T47D (cell line): Measurements from ENCODE around the gene SLC23A1.
"Not testable (repeated sequence)": the region's sequence is repeated elsewhere in the genome, so short reads cannot be mapped to it uniquely, and the experiment has no call there.

ENCODE experiments used
- DNase-seq, 2 experiments: peaks; one replicate each; pipeline versions ENCODE4 v3.0.0 to v3.0.0-alpha.2; 2011 to 2012; ENCODE audit warnings: low read depth in 1 of 2, low spot score in 1 of 2
- JUND ChIP-seq: IDR thresholded peaks from 2 replicates; pipeline ENCODE4 v1.6.1; 2012; ENCODE audit warnings: low read depth
- in situ Hi-C: cut with HindIII; loops from 2 replicates; pipeline ENCODE4 v1.10.0; 2016; ENCODE audit warnings: low sequenced_read_pairs, low pct_unique_long_range_greater_than_20kb

SLC23A1 gene

DNA sequence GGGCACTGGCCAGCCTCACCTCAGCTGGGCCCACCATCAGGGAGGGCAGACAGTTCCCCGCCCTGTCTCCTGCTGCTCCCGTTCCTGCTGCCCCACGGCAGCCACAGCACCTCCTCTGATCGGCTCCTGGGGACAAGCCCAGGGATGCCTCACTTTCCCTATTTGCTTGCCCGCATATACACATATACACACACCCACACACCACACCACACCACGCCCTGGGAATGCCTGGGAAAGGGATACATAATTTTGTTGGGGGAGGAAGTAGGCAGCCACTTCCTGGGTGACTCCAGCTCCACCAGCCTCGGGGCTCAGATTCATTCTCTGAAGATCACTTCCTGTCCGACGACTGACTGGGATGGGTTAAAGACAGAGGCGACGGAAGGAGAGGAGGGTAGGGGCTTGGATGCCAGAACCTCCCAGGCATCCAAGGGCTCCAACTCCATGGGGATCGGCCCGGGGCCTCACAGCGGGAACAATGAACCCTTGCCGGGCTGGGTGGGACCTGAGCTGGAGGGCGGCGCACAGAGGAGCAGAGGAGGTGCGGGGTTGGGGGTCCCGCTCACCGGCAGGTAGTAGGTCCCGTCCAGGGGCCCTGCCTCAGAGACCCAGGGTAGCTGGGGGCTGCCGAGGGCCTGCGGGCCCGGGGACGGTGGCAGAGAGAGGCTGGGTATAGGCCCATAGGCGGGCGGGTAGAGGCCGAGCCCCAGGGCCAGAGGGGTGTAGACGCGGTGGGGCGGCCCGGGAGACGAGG, 8.7 kb upstream of the SLC23A1 start:
- no peak for TF ChIP-seq JUND
- DNase-seq = peak in 1 of 2 experiments; percentile 65
- in situ Hi-C loops = no loop called here

DNA sequence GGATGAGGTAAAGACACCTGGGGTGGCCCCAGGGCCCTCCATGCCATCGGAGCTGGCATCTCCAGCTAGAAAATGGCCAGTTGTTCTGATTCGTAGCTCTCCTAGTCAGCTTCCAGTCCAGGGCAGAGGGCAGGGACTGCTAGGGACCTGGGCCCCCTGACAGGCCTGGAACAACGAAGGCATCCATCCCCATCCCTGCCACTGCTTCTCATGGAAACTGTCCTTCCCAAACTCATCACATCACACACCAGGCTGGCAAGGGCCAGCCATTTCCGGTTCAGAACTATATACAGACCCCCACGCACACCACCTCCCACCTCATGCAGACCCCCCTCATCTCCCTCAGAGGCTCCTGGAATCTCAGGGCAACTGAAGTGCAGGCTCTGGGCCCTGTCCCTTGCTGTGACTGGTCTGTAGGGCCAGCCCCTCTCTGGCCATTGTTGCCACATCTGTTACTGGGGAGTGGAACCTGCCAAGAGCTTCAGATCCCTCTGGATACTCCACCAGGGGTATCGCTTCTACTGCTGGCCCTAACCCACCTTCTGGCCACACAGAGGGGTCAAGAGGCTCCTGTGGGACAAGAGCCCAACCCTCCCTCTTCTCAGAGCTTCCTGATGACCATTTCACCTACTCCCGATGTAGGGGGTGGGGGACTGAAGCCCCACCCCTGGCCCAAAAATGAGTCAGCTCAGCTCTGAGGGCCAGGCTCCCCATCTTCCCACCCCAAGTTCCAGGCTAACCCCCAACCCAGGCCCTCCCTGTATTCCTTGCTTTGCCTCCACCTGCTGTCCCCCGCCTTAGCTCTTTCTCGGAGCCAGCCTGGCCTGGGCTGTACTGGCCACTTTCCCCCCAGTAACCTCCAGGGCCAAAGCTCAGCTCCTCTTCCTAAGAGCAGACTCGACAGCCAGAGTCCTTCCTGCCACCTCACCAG, 7.8 kb upstream of the SLC23A1 start:
- in situ Hi-C loops = no loop called here
- TF ChIP-seq JUND = no peak
- no peak for DNase-seq

DNA sequence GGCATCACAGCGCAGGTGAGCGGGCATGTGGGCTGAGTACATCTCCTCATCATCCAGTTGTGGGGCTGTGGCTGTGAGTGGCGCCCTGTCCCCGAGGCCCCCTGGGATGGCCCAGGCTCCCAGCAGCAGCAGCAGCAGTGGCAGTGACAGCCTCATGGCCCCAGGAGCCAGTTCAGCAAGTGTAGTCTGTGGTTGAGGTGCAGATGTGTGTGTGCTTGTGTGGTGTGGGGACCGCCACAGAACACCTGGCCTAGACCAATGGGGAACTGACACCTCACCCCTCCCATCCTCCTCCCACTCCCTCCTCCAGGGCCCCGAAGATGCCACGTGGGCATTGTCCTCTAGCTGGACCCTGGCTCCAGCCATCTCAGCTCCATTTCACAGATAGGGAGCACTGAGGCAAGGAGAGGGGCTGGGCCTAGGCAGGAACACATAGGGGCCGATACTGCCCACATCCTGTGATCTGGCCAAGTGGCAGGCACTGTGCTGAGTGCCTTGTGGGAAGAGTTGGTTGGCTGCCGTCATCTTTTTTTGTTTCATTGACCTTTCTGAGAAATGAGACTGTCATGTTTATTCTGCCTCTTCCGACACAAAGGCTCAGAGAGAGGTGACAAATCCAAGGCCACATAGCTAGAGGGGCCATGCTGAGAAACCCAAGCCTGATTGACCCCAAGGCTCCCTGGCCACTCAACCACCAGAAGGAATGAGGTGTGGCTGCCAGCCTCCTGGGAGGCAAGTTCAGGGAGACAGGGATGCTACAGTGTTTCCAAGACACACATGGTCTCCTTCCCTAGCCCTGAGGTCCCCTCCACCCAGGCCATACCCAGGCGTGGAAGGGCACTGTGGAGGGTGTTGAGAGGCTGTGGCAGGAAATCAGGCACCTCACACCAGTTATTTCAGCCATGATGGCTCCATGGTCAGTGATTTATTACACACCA, 6.9 kb upstream of the SLC23A1 start, which contains the start of gene MZB1:
TSS of gene MZB1 (minus strand) at position 213 of the 938 bp plus-strand sequence. CDS start at position 156, 57 bp downstream.
- in situ Hi-C loops = no loop called here
- no peak for TF ChIP-seq JUND
- no peak for DNase-seq

DNA sequence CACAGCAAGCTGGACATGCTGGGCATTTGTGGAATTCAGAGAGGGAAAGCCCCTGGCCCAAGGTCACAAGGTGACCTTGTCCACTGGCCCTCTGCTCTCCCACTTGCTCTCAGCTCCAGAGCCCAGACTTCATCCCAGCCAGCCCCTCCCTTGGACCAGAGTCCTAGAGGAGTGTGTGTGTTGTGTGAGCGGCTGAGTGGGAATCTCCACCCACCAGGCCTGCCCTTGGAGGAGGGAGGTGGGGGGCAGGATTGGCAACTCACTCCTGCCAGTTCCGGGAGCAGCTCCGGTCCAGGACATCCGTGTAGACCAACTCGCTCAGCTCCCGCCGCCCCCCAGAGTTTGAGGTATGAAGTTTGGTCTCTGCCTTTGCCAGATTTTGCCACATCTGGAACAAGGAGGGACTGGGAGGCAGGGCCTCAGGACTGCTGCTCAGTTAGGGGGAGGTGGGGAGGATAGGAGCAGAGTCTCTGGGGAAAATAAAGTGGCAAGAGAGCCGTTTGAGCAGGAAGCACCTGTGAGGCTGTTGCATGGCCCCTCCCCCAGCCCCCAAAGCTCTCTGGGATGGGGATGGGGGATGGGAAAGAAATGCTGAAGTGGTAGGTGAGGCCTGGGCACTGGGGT, 5.2 kb upstream of the SLC23A1 start:
- in situ Hi-C loops = no loop called here
- no peak; the same call in 1 of the 2 replicates for TF ChIP-seq JUND
- peak; percentile 96 to 97 for DNase-seq

DNA sequence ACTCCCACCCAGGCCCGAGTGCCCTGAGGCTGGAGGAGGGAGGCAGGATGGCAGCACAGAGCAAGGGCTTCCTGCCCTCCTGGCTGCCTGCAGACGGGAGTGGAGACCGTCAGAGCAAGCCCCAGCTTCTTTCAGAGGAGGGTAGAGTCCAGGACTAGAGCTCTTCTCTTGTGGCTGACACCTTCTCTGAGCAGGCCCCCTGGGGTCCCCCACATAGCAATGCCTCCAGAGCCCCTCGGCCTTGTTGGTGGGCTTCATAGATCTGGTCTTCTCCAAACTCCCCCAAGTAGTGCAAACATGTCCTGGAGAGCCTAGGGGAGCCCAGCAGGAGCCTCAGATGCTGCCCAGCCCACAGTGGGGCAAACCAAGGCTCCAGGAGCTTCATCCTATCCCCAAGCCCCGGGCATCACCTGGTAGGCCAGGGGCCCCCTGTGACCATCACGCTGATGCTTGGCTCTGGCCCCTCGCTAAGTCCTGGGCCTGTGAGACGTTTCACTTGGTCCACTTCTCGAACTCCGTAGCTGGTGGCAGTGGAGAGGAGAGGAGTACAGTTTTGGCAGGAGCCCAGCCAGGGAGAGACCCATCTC, 4.6 kb upstream of the SLC23A1 start:
- DNase-seq = no peak
- in situ Hi-C loops = no loop called here
- TF ChIP-seq JUND = no peak

DNA sequence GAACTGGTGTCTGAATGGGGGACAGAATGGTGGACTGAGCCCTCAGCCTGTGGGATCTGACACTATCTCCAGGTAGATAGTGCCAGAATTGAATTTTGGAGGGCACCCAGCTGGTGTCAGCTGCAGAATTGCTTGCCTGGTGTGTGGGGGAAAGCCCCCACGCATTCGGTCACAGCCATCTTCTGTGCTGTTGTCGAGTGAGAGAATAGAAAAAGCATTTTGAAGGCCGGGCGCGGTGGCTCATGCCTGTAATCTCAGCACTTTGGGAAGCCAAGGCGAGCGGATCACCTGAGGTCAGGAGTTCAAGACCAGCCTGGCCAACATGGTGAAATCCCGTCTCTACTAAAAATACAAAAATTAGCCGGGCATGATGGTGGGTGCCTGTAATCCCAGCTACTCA, 3.9 kb upstream of the SLC23A1 start:
- DNase-seq, in situ Hi-C loops: not testable (repeated sequence)

DNA sequence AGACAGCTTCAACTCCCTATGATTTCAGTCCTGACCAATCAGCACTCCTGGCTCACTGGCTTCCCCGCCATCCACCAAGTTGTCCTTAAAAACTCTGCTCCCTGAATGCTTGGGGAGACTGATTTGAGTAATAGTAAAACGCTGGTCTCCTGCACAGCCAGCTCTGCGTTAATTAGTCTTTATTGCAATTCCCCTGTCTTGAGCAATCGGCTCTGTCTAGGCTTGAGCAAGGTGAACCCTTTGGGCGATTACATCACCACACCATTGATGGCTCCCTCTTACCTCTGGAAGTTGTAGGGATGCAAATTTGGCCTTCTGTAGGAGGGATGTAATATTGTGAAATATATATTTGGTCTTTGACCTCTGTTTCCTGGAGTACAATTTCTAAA, 2.9 kb upstream of the SLC23A1 start:
- TF ChIP-seq JUND = no peak
- in situ Hi-C loops = no loop called here
- DNase-seq = no peak

DNA sequence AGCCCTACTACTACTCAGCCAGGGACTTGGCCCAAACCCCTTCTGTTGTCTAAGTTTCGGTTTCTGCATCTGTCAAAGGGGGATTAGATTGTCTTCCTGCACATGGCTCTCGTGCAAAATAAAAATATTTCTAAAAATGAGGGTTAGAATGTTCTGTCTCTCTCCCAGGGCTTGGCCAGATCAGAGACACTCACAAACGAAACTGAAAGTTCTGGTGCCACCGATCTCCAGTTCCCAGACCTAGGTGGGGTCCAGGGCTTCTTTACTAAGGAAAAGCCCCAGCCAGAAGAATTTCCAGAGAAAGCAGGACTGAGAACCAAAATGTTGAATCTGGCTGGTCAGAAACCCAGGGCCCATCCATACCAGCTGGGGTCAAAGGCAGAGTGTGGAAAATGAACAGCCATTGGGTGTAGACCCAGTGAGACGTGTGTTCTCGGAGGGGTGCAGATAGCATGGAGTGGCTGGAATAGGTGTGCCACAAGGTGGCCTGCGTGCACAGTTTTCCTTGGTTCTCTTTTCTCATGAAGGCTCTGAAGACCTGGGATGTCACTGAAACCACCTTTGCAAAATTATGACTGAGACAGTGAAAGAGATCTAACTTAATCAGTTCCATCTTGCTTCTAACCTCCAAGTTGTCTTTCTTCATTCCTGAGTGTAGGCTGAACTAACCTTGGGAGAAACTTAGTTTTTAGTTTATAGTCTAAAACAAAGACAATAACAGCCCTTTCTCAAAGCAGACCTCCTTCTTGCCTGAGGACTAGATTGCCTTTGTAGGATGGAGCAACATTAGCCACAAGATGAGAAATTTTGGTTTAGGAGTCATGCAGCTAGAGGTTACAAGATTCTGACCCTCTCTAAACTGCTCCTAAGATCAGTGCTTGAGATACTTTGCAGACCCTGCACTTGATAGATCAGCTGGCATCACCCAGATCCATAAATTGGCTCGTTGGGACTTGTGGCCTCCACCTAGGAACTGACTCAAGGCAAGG, 2.3 kb upstream of the SLC23A1 start:
- TF ChIP-seq JUND = no peak
- DNase-seq = peak; percentile 68 to 84

DNA sequence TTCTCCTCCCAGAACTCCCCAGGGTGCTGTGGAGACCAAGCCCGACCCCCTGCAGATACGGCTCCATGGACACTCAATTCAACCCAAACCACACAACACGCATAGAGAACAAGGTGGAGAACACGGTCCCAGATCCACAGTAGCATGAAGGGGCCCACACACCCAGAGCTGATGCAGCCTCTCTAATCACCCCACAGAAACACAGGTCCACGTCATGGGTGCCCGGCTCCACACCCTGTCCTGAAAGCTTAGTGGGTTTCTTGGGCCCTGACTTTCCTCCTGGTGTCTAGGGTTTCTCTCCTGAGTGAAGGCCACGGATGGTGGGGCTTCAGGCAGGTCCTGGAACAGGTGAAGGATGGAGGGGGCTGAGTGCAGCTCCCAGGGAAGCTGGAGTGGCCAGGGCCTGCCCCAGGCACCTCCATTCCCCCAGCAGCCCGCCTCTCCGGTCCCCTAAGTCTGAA, 1.5 kb upstream of the SLC23A1 start:
- no peak for DNase-seq
- in situ Hi-C loops = no loop called here

More for the DNA sequence above, 2.3 kb upstream of the SLC23A1 start:
- in situ Hi-C loops = no loop called here

DNA sequence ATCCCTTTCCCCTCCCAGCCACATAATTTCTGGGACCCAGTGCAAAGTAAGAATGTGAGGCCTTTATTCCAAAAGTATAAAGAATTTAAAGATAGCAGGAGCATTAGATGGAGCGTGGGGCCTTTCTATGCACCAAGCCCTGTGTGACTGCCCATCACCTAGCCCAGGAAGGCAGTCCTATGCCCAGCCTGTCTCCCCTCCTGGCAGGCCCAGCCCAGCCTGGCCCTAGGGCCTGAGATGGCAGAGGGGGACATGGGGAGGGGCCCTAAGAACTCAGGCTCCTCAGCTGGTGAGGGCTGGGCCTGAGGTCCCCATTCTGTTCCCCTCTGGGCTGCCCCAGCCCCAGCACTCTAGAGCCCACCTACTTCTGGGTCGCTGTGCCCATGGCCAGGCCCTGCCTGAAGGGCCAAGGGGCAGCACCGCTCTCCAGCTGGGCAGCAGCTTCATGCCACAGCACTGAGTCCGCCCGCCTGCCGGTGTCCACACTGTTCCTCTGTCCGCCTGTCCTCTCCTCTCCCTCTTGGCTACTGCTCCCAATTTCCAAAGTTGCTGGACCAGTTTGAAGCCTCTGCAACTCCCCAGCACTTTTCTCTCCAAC, 995 bp upstream of the SLC23A1 start:
- in situ Hi-C loops = no loop called here
- DNase-seq = peak in 1 of 2 experiments; percentile 71
- TF ChIP-seq JUND = no peak

More for the DNA sequence above, 1.5 kb upstream of the SLC23A1 start:
- TF ChIP-seq JUND = no peak
